Stimulated activated CD8-positive, alpha-beta memory T cell treated with anti-CD3 and anti-CD28 coated beads, Interleukin-12 subunit alpha, Interleukin-12 subunit beta, amount 100 ng/mL, for 4 hours (primary cell): ENCODE results near the gene NAE1.

ENCODE experiments used
- DNase-seq: peaks from one replicate; pipeline ENCODE4 v3.0.0-alpha.2; 2020; ENCODE audit warnings: low read depth

The NAE1 gene

DNA sequence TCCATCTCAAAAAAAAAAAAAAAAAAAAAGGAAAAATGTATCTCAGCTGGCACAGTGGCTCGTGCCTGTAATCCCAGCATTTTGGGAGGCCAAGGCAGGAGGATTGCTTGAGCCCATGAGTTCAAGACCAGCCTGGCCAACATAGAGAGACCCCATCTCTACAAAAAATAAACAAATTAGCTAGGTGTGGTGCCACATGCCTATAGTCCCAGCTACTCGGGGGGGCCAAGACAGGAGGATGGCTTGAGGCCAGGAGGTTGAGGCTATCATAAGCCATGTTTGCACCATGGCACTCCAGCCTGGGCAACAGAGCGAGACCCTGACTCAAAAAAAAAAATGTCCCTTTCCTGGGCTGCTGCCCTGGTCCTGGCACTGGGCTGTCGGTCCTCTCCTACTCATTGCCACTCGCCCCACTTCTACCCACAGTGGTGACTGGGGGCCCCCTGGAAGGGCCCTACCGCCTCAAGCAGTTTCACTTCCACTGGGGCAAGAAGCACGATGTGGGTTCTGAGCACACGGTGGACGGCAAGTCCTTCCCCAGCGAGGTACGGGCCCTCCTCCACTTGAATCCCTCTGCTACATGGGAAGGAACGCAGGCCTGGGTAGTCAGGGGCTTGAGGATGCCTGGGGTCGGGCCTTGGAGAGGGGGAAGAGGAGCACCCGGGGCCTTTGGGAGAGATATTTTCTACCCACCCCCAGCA, 19.5 kb upstream of the NAE1 start:
- no peak for DNase-seq

DNA sequence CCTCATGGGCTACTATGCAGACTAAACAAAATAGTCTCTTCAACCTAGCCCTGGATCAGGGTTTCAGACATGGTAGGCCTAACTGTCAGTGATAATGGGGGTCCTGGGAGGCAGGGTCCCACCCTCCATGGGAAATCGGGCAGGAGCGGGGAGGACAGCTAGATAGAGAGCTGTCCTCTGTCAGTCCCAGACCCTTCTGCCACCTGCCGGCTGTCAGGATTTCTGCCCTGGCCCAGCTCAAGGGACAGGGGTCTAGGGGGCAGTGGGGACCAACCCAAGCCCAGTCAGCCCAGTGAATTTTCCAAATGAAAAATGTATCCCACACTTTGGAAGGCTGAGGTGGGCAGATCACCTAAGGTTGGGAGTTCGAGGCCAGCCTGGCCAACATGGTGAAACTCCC, 18.8 kb upstream of the NAE1 start:
- DNase-seq: no peak

DNA sequence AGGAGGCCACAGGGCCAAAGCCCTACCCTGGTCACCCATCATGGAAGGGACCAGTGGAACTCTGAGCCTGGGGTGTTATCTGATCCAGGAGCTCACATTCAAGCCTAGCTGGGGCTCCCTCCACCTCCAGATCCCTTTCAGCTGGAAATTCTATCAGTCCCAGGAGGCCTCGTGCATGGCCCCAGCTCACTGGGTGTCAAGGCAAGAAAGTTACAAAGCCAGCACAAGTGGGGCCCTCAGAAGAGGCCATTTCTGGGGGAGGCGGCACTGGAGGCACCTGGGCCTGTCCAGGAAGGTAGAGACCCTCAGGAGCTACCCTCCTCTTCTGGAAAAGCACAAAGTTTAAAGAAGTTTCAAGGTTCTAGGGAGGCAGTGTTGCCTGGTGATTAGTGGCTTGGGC, 18.2 kb upstream of the NAE1 start:
- DNase-seq: no peak

GRCh38 chr16:66848172-66848571, 17.4 kb upstream of the NAE1 start:
- no peak for DNase-seq

DNA sequence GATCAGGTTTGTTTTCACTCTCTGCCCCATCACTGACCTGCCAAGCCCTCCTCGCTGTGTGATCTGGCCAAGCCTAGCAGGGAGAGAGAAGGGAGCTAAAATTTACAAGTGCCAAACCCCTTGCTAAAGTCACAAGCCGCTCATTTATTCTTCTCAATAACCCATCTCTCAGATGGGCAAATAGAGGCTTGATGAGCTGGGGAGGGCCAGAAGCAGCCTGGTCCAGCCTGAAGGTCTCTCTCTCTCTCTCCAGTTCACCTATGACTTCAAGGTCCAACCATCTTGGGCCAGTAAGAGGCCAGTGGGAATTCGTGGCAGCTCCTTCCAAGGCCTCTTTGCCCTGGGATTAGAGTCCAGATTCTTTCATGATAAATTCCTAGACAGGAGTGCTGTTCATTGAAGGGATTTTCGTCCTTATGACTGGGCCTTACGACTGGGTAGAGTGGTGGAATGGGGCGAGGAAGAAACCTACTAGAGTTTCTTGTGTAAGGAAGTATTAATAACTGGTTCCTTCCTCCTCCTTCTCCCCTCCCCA, 16.8 kb upstream of the NAE1 start:
- DNase-seq: no peak

DNA sequence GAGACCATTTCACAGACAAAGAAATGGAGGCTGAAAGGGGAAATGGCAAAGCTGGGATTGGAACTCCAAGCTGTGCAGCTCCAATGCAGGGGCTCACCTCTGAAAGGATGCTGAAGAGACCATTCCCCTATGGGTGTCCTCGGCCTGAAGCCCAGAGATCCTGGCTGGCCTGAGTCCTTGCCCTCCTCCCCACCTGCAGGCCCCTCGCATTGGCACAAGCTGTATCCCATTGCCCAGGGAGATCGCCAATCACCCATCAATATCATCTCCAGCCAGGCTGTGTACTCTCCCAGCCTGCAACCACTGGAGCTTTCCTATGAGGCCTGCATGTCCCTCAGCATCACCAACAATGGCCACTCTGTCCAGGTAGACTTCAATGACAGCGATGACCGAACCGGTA, 16.1 kb upstream of the NAE1 start:
- DNase-seq: no peak

GRCh38 chr16:66846266-66846665, 15.5 kb upstream of the NAE1 start:
- no peak for DNase-seq

- DNase-seq: no peak
These were observed 15.0 kb upstream of the NAE1 start for GRCh38 chr16:66845791-66846221.

DNA sequence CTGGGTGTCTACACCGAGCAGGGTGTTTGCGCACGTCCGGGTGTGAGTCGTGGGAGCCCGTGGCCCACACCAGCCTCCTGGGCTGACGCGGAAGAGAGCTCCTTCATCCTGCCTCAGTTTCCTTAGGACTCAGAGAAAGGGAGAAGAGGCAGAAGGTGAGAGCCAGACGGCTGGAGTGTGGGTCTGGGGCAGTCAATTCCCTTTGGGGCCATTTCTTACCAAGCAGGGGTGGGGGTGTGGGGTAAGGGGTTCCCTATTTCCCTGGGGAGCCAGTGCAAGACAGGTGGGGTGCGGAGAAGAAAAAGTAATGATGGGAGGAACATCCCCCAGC, 14.3 kb upstream of the NAE1 start:
- no peak for DNase-seq

GRCh38 chr16:66844342-66845079, 13.7 kb upstream of the NAE1 start, which contains the start of gene CA7:
Gene CA7, plus strand, starts transcription at chr16:66844414. Its CDS starts 74 bp downstream, at chr16:66844488.
- DNase-seq: no peak

- DNase-seq: no peak
These were observed 13.2 kb upstream of the NAE1 start for GRCh38 chr16:66844009-66844341.

DNA sequence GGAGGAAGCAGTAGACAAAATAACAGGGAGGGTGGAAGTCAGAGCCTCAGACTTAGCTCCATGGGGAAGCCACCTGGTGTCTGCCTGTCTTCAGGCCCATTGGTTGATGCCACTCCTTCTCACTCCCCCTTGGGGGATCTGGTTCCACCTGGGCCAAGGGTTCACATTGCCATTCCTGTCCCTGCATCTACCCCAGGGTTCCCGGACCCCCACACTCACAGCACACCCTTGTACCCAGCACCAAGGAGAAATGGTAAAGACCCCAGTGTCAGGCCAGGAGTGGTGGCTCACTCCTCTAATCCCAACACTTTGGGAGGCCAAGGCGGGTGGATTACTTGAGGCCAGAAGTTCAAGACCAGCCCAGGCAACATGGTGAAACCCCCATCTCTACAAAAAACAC, 12.4 kb upstream of the NAE1 start:
- no peak for DNase-seq

GRCh38 chr16:66842765-66843164, 12.0 kb upstream of the NAE1 start:
- DNase-seq: no peak

- DNase-seq: no peak
These were observed 10.6 kb upstream of the NAE1 start for GRCh38 chr16:66841366-66841765.

DNA sequence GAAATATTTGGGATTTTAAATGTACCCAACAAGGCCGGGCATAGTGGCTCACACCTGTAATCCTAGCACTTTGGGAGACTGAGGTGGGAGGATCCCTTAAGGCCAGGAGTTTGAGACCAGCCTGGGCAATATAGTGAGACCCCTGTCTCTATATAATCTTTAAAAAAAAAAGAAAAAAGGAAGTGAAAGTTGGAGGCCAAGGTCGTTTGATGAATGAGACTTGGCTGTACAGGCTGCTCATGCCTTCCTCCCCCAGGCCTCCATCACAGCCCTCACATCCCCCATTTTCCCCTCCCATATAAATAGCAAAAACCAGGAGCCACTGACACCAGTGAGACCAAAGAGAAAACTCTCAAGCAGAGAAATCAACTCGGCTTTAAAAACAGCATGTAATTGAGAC, 10.1 kb upstream of the NAE1 start:
- DNase-seq: no peak

GRCh38 chr16:66834746-66835145, 4.0 kb upstream of the NAE1 start:
- DNase-seq: no peak

DNA sequence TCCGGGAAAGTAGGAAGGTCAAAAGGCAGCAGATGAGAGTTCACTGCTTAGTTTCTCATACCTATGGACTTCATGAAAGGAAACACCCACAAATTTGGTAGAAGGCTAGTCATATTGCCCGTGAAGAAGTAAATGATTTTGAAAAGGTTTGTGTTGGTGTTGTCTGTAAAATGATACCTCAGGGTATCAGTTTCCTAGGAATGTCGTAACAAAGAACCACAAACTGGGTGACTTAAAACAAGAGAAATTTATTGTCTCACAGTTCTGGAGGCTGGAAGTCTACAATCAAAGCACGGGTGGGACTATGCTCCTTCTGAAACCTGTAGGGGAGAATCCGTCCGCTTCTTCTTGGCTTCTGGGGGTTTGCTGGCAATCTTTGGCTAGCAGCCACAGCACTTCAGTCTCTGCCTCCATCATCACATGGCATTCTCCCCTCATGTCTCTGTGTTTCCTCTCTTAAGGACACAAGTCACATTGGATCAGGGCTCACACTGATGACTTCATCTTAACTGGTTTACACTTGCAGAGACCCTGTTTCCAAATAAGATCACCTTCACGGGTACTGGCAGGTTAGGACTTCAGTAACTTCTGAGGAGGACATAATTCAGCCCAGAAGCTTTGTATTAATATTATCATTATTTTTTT, 2.0 kb upstream of the NAE1 start:
- no peak for DNase-seq

GRCh38 chr16:66832190-66832589, 1.4 kb upstream of the NAE1 start:
- no peak for DNase-seq

DNA sequence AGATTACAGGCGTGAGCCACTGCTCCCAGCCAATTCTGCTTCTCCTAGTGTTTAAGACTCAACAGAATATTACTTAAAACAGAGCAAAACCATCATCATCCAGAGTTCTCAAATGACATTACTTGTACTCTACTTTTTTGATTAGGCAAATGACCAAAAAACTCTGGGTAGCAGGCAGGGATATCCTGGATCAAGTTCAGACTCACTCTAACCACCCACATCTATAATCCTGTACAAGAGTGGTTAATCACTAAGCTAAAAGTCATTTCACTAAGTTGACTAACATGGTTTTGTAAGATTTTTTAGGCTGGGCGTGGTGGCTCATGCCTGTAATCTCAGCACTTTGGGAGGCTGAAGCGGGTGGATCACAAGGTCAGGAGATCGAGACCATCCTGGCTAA, 6.8 kb downstream of the NAE1 start:
- no peak for DNase-seq

- DNase-seq: no peak
These were observed 16.0 kb downstream of the NAE1 start for GRCh38 chr16:66814734-66815133.

DNA sequence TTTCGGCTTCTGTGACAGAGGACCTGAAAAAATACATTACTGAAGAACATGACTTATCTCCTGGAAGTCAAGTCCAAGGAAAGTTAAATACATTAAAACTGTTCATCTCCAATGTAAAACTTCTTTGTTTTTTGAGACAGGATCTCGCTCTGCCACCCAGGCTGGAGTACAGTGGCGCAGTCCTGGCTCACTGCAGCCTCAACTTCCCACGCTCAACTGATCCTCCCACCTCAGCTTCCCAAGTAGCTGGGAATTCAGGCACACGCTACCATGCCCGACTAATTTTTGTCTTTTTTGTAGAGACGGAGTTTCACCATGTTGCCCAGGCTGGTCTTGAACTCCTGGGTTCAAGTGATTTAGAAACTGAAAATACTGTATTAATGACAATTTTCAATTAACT, 19.7 kb downstream of the NAE1 start:
- no peak for DNase-seq

GRCh38 chr16:66810391-66810790, 20.4 kb downstream of the NAE1 start:
- DNase-seq: no peak

DNA sequence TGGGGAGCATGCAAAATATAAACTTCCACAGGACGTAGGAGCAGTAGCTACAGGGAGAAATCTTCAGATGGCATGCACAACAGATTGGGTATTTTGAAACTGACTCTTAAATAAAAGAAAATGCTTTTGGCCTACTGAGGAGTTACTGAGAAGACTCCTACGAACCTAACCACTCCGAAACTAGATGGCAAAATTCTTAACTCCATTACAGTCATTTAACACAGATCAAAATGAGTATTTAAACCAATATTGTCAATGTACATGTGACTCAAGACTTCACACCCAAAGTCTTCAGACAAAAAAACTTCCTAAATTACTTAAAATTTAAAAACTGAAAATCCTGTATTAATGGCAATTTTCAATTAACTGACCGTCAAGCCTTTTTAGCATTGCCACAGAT, 21.0 kb downstream of the NAE1 start:
- no peak for DNase-seq
